ENCODE data around the gene CNOT4. TPM values are rescaled to one million over a fixed set of nuclear protein-coding genes. Genes with fewer than 3 reads are reported as not detected.

CNOT4 gene
- total RNA-seq, 4 donors from 2014 or later = 16.8 to 26.0 (median 20.0) TPM

GRCh38 chr7:135369405-135369804, 140.5 kb downstream of the CNOT4 start:
- DNase-seq (ENCODE audit: low spot score in 2 of 2) = no peak
- no peak overlapping the region for H3K4me3 ChIP-seq
- no peak for TF ChIP-seq EP300 (IDR thresholded peaks at IDR 0.05)
- no peak for TF ChIP-seq POLR2A (IDR thresholded peaks at IDR 0.05)
- TF ChIP-seq CTCF (IDR thresholded peaks at IDR 0.05) = no peak
- H3K27me3 ChIP-seq = no peaks in the 10 kb centered on the region
- H3K4me1 ChIP-seq = peaks cover 0 to 28% (median 0%) of the 10 kb centered on the region in 4 donors
- H3K9me3 ChIP-seq = no peaks in the 10 kb centered on the region
- peaks cover 0 to 6% (median 0%) of the 10 kb centered on the region in 3 donors for H3K36me3 ChIP-seq
- H3K27ac ChIP-seq = no peak overlapping the region

- Histone ChIP-seq H3K9me3 (no peaks in the 10 kb centered on the region), H3K36me3 (peaks cover 0 to 11% (median 0%) of the 10 kb centered on the region in 3 donors), H3K4me1 (peaks cover 0 to 35% (median 0%) of the 10 kb centered on the region in 4 donors), H3K27ac (no peak overlapping the region), H3K27me3 (no peaks in the 10 kb centered on the region), H3K4me3 (no peak overlapping the region)
- no peak for DNase-seq (ENCODE audit: low spot score in 2 of 2)
- 78 to 89% methylated on average over 5 of the region's 5 CpGs for WGBS, 2 donors
- TF ChIP-seq EP300 (IDR thresholded peaks at IDR 0.05) = no peak
- TF ChIP-seq POLR2A (IDR thresholded peaks at IDR 0.05) = no peak
- no peak for TF ChIP-seq CTCF (IDR thresholded peaks at IDR 0.05)
Measured at GRCh38 chr7:135368416-135369186, 141.3 kb downstream of the CNOT4 start.

GRCh38 chr7:135366843-135367508, 142.9 kb downstream of the CNOT4 start:
- peaks cover 0 to 35% (median 0%) of the 10 kb centered on the region in 4 donors for H3K4me1 ChIP-seq
- DNase-seq (ENCODE audit: low spot score in 2 of 2) = no peak
- 88 to 89% methylated on average over 7 of the region's 7 CpGs for WGBS, 2 donors

GRCh38 chr7:135365721-135366120, 144.2 kb downstream of the CNOT4 start:
- WGBS, 2 donors = 55 to 63% methylated on average over 3 of the region's 3 CpGs
- Histone ChIP-seq H3K9me3 (no peaks in the 10 kb centered on the region), H3K27me3 (no peaks in the 10 kb centered on the region), H3K4me3 (no peak overlapping the region), H3K4me1 (peaks cover 0 to 35% (median 0%) of the 10 kb centered on the region in 4 donors), H3K36me3 (peaks cover 0 to 34% (median 0%) of the 10 kb centered on the region in 3 donors), H3K27ac (no peak overlapping the region)
- no peak for TF ChIP-seq POLR2A (IDR thresholded peaks at IDR 0.05)
- TF ChIP-seq EP300 (IDR thresholded peaks at IDR 0.05) = no peak
- no peak for TF ChIP-seq CTCF (IDR thresholded peaks at IDR 0.05)
- DNase-seq (ENCODE audit: low spot score in 2 of 2) = no peak

More at GRCh38 chr7:135366843-135367508, 142.9 kb downstream of the CNOT4 start:
- no peaks in the 10 kb centered on the region for H3K9me3 ChIP-seq
- no peak for TF ChIP-seq CTCF (IDR thresholded peaks at IDR 0.05)
- TF ChIP-seq EP300 (IDR thresholded peaks at IDR 0.05) = no peak
- no peak for TF ChIP-seq POLR2A (IDR thresholded peaks at IDR 0.05)
- H3K36me3 ChIP-seq = peaks cover 0 to 25% (median 0%) of the 10 kb centered on the region in 3 donors
- H3K27me3 ChIP-seq = no peaks in the 10 kb centered on the region
- H3K27ac ChIP-seq = no peak overlapping the region
- H3K4me3 ChIP-seq = no peak overlapping the region

- no peak overlapping the region for H3K4me3 ChIP-seq
- no peak for DNase-seq (ENCODE audit: low spot score in 2 of 2)
- WGBS, 2 donors = 53 to 60% methylated on average over 2 of the region's 2 CpGs
- TF ChIP-seq EP300 (IDR thresholded peaks at IDR 0.05) (no peak), POLR2A (IDR thresholded peaks at IDR 0.05) (no peak), CTCF (IDR thresholded peaks at IDR 0.05) (no peak)
- no peaks in the 10 kb centered on the region for H3K9me3 ChIP-seq
- peaks cover 0 to 28% (median 0%) of the 10 kb centered on the region in 3 donors for H3K36me3 ChIP-seq
- H3K4me1 ChIP-seq = peaks cover 0 to 35% (median 0%) of the 10 kb centered on the region in 4 donors
- H3K27ac ChIP-seq = no peak overlapping the region
- H3K27me3 ChIP-seq = no peaks in the 10 kb centered on the region
Measured at GRCh38 chr7:135364206-135364605, 145.7 kb downstream of the CNOT4 start.

All from tibial nerve (tissue), 4 donors.